AG09309 (cell line): ENCODE data around the gene PLEKHG3.
A peak's percentile ranks its signal among the peaks of the same experiment; 100 is the strongest.

ENCODE experiments used
- DNase-seq: peaks from one replicate; pipeline ENCODE4 v3.0.0-alpha.2; 2010; ENCODE audit warnings: low read depth
- H3K4me3 ChIP-seq: 2 replicates; pipeline ENCODE4 v1.5.1; 2011; ENCODE audit warnings: mild to moderate bottlenecking, low read depth, low read length, moderate library complexity; ENCODE audit not compliant: control insufficient read depth
- CTCF ChIP-seq: IDR thresholded peaks from 2 replicates; pipeline ENCODE4 v1.5.1; 2011; ENCODE audit warnings: mild to moderate bottlenecking, low read depth, low read length, inconsistent platforms; ENCODE audit not compliant: insufficient read depth, control insufficient read depth; ENCODE audit errors: missing control alignments

Gene PLEKHG3

DNA sequence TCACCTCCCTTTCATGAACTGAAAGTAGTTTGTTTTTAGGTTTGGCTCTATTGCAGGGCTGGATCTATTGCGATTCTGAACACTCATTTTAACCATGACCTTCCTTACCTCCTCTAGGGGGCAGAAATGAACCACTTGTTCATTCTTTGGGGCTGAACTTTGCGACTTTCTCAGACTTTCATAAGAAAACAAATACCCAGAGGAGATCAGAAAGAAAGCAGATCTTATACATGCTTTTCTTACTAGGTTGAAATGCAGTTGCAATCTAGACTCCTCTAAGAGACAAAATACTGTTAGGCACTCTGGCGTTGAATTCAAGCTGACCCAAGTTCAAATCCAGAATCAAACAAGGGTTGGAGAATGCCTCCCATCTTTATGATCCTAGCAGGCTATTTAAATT lies 32.6 kb upstream of the PLEKHG3 start:
- DNase-seq: no peak
- peak; percentile 72 for TF ChIP-seq CTCF
- H3K4me3 ChIP-seq: no peak overlapping the region

DNA sequence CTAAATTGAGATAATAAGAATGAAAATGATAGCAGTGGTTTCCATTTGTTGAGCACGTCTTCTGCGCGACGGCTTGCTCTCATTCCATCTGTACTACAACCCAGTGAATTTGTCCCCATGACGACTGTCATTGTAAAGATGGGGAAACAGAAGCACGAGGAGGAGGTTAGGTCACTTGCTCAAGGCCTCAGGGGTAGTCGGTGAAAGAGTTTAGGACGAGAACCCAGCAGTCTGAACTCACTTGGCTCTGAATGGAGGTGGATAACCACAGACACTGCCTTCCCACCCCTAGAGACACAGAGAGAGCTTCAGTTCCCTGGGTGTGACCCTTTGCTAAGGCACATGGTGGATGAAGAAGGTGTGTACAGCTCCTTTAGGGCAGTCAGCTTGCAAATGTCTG lies 30.9 kb upstream of the PLEKHG3 start:
- H3K4me3 ChIP-seq: no peak overlapping the region
- no peak for TF ChIP-seq CTCF
- no peak for DNase-seq

- DNase-seq: no peak
- H3K4me3 ChIP-seq: no peak overlapping the region
- TF ChIP-seq CTCF: no peak
Measured at GRCh38 chr14:64673748-64674147, 30.5 kb upstream of the PLEKHG3 start.

DNA sequence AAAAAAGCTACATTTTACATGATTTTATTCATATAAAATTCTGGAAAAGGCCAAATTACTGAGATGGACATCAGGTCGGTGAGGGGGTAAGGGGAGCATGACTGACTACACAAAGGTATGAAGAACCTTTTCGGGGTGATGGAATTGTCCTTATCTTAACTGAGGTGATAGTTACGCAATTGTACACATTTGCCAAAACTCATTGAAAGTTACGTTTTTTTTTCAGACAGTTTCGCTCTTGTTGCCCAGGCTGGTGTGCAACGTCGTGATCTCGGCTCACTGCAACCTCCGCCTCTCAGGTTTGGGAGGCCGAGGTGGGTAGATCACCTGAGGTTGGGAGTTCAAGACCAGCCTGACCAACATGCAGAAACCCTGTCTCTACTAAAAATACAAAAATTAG lies 29.4 kb upstream of the PLEKHG3 start:
- no peak for DNase-seq
- TF ChIP-seq CTCF: no peak
- no peak overlapping the region for H3K4me3 ChIP-seq

DNA sequence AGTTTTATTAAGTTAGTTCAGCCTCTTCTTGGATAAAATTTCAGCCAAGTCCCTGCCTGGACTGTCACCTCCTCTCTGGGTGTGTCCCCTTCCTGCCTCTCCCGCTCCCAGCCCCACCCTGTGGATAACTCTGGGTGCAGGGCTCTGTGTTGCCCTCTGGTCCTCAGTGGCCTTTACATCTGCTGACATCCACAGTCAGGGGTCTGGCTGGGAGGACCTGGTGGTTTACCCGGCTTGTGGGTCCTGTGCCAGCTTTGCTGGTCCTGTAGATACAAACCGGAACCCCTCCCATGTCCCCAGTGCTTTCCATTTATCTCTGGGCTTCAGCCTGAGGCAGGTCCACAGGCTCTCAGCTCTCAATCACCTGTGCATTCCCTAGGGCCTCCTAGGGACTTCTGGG lies 28.9 kb upstream of the PLEKHG3 start:
- no peak overlapping the region for H3K4me3 ChIP-seq
- no peak for DNase-seq
- no peak for TF ChIP-seq CTCF

GRCh38 chr14:64676410-64677008 lies 27.7 kb upstream of the PLEKHG3 start:
- no peak overlapping the region for H3K4me3 ChIP-seq
- no peak for TF ChIP-seq CTCF
- DNase-seq: no peak
